Measurements from ENCODE around the gene SEL1L3.

The SEL1L3 gene

DNA sequence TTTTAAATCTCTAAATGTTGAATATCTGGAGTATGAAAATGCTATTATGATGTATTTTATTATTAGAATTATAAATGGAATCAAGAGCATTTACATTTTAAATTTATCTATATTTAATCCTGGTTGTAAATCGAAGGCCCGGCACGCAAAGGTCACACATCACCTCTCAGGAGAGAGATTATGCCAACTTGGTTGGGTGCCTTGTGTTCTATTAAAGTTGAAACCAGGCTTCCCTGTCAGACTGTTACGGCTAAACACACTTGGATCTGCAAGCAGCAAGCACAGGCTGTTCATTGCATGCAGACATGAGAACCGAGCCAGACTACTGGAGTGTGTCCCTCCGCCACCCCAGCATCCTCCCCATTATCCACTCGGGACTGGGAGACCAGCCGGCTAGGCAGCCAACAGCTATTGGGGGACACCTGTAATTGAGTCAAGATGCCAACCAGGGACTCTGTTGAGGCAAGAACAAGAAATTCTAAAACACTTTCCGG is 16.4 kb upstream of the SEL1L3 start:
- Histone ChIP-seq H3K4me3 (no peak overlapping the region), H3K27ac (no peak overlapping the region)
- TF ChIP-seq, protein P1, sequence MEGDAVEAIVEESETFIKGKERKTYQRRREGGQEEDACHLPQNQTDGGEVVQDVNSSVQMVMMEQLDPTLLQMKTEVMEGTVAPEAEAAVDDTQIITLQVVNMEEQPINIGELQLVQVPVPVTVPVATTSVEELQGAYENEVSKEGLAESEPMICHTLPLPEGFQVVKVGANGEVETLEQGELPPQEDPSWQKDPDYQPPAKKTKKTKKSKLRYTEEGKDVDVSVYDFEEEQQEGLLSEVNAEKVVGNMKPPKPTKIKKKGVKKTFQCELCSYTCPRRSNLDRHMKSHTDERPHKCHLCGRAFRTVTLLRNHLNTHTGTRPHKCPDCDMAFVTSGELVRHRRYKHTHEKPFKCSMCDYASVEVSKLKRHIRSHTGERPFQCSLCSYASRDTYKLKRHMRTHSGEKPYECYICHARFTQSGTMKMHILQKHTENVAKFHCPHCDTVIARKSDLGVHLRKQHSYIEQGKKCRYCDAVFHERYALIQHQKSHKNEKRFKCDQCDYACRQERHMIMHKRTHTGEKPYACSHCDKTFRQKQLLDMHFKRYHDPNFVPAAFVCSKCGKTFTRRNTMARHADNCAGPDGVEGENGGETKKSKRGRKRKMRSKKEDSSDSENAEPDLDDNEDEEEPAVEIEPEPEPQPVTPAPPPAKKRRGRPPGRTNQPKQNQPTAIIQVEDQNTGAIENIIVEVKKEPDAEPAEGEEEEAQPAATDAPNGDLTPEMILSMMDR (IDR thresholded peaks at IDR 0.05), result no peak
- no peak for DNase-seq (ENCODE audit: low spot score)

DNA sequence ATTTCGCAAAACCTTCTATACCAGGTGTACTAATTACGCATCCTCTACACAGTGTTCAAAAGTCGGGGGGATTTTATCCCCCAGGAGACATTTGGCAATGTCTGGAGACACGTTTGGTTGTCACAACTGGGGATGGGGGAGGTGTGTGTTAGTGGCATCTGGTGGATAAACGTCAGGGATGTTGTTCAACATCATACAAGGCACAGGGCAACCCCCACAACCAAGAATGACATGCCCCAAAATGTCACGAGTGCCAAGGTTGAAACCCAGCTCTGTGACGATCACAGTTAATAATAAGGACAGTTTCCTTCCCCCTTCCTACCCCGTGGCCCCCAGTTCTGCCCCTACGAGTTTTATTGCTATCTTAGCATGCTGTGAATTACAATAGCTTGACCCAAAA is 15.9 kb upstream of the SEL1L3 start:
- Histone ChIP-seq H3K27ac (no peak overlapping the region), H3K4me3 (no peak overlapping the region)
- TF ChIP-seq, protein P1 (IDR thresholded peaks at IDR 0.05), result no peak
- no peak for DNase-seq (ENCODE audit: low spot score)

DNA sequence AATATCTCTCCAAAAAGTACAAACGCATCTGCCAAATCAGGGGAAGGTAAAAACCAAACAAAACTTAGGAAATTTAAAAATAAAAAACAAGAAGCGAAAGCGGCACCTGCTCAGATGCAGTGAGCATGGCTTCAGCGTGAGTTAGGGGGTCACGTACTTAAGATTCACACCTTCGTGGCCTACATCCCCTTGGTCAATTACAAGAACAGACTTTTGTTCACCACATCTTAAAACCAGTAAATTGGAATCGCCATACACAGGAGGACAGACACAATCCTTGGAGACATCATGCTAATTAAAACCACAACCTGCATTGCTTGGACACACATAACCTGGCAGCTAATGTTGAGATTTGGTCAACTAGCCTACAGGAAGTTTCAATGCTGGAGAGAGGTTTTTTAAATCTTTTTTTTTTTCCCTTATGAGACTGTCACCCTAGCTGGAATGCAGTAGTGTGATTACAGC is 12.5 kb upstream of the SEL1L3 start:
- TF ChIP-seq, protein P1 (IDR thresholded peaks at IDR 0.05), result no peak
- Histone ChIP-seq H3K4me3 (no peak overlapping the region), H3K27ac (no peak overlapping the region)
- DNase-seq (ENCODE audit: low spot score), result no peak

DNA sequence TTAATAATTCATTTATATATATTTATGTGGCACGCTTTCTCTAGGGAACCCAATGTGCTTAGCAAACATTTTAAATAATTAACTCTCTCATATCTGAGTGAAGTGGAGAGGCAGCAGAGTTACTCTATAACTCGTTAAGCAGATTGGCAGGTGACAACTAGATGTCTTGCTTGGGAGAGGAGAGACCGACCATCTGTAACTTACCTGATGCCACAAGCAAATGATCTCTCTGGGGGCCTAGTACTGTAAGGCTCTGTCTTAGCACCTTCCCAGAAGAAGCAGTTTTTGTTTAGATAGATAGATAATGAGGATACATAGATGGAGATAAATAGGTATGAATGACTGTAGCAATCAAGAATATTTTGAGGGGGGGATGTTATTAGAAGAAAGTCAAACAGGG is 11.9 kb upstream of the SEL1L3 start:
- no peak for DNase-seq (ENCODE audit: low spot score)
- no peak overlapping the region for H3K4me3 ChIP-seq
- no peak overlapping the region for H3K27ac ChIP-seq
- TF ChIP-seq, protein P1 (IDR thresholded peaks at IDR 0.05), result no peak

DNA sequence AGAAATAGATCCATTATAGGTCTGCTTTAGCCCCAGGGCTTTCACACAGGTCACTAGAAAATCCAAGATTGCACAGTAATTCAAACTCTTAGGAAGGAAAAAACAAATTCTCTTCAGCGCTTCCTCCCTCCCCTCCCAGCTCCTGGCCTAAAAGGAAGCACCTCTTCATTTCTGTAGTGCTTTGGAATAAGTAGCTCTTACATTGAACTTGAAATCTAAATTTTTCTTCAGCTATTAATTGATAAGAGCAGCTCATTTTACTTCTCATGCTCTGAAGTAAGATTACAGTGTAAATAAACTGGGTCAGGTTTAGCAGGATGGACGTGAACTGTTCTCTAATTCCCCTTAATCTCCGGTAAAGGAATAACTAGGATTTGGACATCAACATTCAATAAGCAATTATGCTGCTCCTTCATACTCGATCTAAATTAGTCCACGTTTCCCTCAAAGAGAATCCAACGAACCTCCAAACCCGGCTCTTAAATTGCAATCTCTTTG is 10.9 kb upstream of the SEL1L3 start:
- DNase-seq (ENCODE audit: low spot score), result no peak
- no peak overlapping the region for H3K4me3 ChIP-seq
- H3K27ac ChIP-seq, result no peak overlapping the region
- TF ChIP-seq, protein P1 (IDR thresholded peaks at IDR 0.05), result no peak

DNA sequence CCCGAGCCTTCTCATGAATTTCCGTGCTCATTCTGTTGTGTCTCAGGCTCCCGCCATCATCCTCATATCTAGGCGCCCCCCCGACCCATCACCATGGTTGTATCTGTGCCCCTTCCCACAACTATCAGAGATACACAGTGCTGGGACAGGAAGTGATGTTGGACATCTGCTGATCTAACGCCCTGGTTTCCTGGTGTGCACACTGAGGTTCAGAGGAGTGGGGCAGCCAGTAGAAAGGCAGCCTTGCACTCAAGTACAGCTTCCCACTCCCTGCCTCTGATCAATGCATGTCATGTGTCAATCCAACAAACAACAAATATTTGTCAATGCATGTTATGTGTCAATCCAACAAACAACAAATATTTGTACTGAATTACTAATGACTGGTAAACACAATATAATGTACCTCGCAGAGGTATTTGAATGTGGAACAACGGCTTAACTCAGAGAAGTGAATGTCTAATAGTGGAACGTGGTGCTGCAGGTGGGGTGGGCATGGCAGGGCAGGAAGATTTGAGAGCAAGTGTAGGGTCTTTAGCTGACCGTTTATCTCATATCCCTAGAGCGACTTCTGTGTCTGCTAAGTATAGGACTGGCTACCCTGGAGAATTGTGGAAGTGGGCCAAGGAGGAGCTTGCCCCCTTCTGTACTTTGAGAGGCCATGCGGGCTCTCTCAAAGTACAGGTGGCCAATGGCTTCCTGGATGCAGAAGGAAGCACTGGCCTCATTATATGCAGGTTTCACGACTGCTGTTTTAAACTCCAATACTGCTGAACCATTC is 10.3 kb upstream of the SEL1L3 start:
- DNase-seq (ENCODE audit: low spot score), result no peak
- TF ChIP-seq, protein P1 (IDR thresholded peaks at IDR 0.05), result no peak
- no peak overlapping the region for H3K4me3 ChIP-seq
- no peak overlapping the region for H3K27ac ChIP-seq

DNA sequence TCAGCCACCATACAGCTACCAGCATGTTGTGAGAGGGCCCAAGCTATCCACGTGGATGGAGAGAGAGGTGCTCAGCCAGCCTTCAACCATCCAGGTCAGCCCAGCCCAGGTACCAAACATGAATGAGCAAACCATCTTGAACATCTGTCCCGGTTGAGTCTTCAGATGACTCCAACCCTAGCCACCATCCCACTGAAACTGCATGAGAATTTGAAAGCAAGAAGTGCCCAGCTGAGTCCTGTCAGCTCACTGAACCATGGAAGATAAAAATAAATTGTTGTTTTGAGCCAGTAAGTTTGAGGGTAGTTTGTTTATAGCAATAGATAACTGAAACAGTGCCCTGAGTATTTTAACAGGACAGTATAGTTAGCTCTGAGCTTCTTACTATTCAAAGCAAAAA is 7.3 kb upstream of the SEL1L3 start:
- H3K4me3 ChIP-seq, result no peak overlapping the region
- TF ChIP-seq, protein P1 (IDR thresholded peaks at IDR 0.05), result no peak
- H3K27ac ChIP-seq, result no peak overlapping the region
- no peak for DNase-seq (ENCODE audit: low spot score)

All from coronary artery (tissue), 2 donors.